GM21576 (cell line): ENCODE measurements around the gene PCDH19.
"Not testable (repeated sequence)": the region's sequence is repeated elsewhere in the genome, so short reads cannot be mapped to it uniquely, and the experiment has no call there.

Source experiments
- ATAC-seq: cut with Tn5 transposase; IDR thresholded peaks from one replicate; pipeline ENCODE4 v1.9.1; 2021; ENCODE audit warnings: mild to moderate bottlenecking, moderate library complexity; ENCODE audit not compliant: unreplicated experiment

Gene PCDH19, protein sequence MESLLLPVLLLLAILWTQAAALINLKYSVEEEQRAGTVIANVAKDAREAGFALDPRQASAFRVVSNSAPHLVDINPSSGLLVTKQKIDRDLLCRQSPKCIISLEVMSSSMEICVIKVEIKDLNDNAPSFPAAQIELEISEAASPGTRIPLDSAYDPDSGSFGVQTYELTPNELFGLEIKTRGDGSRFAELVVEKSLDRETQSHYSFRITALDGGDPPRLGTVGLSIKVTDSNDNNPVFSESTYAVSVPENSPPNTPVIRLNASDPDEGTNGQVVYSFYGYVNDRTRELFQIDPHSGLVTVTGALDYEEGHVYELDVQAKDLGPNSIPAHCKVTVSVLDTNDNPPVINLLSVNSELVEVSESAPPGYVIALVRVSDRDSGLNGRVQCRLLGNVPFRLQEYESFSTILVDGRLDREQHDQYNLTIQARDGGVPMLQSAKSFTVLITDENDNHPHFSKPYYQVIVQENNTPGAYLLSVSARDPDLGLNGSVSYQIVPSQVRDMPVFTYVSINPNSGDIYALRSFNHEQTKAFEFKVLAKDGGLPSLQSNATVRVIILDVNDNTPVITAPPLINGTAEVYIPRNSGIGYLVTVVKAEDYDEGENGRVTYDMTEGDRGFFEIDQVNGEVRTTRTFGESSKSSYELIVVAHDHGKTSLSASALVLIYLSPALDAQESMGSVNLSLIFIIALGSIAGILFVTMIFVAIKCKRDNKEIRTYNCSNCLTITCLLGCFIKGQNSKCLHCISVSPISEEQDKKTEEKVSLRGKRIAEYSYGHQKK (N-terminal part only)

DNA sequence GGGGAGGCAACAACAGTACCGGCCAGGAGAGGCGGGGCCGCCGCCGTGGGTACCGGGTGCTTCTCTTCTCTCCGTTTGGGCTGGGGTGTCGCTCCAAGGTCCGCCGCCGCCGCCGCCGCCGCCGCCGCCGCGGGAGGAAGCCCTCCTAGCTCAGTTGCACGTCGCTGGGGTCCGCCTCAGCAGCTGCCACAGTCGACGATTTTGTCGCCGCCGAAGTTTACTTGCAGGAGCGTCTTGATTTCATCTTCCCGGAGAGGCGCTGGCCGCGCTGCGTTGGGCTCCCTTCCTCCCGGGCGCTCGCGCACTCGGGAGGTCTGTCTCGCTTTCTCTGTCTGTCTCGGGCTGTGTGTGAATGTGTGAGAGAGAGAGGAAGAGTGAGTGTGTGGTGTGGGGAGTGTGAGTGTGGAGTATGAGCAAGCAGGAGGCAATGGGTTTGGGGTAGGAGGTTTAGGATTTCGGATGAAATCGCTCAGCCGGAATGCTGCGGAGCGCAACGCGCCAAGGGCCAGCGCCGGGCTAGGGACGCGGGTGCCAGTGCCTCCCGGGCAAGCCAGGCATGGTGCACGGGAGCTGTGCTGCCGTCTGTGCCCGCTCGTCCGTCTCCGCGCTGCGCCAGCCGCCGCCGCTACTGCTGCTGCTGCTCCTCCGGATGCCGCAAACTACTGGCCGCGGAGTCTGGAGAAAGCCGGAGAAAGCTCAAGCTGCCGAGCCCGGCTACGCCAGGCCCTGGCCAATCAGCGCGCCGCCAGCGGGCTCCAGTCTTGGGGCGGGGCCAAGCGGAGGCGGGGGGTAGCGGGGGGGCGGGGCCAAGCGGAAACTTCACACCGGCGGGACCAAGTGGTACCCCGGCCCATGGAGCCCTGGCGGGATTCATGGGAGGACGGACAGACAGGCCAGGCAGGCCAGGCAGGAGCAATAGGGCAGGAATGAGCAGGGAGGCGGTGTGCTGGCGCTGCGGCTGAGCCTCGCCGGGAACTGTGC lies at the start of gene PCDH19:
PCDH19 (minus strand) TSS at position 664 of the 981 bp plus-strand sequence. CDS start 1,676 bp downstream, outside the sequence.
- peak; percentile 64 for ATAC-seq

DNA sequence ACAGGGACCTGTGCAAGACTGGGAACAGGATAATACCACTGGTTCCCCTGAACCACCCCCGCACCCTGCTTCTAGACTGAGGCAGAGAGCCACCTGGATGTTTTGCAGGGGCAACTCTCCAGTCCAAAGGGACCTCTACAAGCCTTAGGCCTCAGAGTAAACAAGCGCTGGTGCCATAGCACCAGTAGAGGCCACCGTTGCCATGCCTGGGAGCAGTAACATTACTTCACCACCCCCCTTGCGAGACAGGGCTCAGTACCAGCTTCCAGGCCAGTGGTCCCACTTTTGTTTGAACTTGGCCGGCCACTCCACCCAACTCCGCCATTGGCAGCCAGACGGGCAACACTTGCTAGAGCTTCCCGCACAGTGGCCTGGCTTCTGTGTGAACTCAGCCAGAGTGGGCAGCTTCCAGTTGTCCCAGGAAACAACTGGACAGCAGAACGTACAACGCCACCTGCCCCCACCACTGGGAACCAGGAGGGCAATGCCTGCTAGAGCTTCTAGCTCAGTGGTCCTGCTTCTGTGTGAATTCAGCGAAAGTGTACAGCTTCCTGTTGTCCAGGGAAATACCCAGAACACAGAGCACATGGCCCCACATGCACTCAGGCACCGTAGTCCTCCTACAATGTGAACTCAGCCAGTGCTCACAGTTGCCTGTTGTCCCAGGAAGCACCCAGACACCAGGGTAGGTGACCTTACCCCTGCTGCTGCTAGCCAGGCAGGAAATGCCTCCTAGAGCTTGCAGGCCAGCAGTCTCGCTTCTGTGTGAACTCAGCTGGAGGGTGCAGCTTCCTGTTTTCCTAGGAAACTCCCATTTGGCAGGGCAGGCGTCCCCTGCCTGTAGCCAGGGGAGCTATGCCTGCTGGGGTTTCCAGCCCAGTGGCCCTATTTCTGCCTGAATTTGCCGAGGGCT lies 39.9 kb upstream of the PCDH19 start:
- no peak for ATAC-seq

DNA sequence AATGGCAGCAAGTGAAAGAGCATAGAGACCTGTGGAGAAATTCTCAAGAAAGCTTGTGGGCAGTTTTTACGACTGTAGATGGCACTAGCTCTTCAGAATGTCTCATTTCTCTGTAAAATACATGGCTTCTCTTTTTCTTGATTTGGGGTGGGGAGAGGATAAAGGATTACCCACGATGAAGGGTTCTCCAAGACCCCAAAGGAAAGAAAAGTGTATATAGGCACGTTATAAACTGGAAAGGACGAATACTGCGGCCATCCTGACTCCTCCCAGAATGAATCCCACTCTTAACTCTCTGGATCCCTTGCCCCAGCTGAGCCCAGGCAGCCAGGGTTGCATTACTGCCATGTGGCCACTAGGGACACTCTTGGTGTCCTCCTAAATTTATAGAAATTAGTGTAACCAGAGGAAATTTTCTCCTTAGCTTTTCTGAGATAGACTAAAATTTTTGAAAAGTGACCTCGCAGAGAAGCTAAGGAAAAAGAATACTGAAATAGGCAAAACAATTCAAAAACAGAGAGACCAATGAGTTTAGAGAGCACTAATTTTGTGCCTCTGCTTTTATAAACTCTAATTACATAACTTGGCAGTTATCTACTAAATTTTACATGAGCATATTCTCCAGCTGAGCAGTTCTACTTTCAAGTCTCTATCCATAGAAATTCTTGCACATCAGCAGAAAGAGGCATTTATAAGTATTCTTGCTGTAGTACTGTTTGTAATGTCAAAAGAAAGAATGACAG lies 37.8 kb upstream of the PCDH19 start:
- peak; percentile 70 for ATAC-seq

DNA sequence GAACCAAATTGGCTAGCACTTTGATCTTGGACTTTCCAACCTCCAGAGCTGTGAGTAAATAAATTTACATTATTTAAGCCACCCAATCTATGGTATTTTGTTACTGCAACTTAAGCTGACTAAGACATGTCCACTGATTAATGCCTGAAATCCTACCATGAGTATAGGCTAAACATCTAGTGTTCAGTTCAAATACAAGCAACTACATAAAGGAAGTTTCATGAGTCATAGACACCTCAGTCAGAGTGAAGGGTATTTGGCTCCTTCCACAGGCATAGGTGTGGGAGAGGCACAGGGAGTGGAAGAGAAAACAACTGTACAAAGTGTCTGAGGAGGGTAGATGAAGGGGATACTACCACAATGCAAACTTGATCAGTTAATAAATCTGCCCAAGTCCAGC lies 35.5 kb upstream of the PCDH19 start:
- no peak for ATAC-seq

DNA sequence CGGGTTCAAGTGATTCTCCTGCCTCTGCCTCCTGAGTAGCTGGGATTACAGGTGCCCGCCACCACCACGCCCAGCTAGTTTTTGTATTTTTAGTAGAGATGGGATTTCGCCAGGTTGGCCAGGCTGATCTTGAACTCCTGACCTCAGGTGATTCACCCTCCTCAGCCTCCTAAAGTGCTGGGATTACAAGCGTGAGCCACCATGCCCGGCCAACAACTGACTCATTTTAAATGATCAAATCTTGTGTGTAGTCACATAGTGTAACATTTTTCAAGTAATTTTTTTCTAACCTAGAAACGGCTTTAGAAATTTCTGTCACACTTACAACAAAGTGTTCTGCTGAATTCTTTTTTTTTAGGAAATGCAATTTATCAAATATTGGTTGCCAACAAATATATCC lies 31.2 kb upstream of the PCDH19 start:
- not testable (repeated sequence) for ATAC-seq

DNA sequence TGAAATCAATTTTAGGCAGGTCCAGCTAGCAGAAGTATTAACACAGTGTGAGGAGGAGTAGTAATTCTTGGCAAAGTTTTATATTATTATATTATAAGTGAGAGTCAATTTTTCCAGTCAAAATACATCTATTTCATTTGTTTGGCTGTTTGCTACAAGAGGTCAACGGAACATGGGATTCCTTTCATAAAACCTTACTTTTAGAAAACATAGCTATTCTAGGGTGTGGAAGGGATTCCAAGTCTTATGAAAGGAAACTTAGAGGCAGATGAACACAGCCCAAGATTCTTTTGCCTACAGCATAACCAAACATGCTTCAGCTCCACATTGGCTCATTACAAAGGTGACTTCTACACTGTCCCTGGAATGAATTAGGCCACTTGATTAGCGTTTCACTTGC lies 29.9 kb upstream of the PCDH19 start:
- ATAC-seq = no peak

DNA sequence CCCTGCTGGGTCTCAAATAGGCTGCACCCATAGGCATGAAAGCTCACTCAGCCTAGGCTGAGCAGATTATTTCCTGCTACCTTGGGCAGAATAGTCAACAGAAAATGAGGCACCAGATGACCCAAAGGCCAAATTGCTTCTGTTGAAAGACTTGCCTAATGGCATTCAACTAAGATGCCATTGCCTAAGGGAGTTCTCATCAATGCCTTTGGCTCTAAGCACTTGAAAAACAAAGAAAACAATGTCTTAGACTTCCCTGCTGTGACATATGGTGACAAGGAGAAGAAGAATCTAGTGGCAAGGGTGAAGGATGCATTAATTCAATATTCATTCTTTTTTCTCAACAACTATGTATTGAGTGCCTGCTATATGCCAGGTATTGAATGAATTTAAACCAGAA lies 25.7 kb upstream of the PCDH19 start:
- no peak for ATAC-seq

DNA sequence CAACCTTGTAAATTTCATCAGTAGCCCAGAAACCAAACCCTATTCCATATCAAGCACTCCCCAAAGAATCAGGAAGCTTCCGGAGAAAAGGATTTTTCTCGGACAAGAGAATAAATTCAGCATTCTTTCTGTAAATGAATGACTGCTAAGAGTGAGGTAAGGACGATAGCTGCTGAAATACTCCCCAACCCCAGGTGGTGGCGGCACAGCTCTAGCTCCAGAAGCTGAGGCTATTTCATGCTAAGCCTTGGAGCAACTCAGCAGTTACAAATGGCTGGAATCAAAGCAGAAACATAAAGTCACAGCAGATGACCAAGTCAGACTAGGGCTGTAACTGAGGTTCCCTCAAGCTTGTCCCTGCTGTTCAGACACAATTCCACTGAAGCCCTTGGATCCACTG lies 13.9 kb upstream of the PCDH19 start:
- ATAC-seq = no peak

DNA sequence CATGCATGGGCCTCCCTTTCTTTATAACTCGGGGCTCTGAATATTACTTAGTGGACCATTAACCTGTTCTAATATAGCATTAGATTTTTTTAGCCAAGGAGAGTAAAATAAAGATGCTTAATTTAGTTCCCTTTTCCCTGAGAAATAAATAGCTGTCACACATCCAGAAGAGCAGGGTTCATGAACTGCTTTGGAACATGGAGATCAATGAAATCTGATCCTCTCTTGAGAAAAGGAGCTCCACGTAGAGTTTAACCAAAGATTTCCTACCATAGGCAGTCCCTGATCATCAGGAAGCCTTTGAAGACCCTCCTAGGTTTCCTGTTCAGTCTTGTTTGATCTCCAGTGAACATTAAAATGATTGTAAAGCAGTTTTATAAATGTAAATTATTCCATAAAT lies 8.5 kb upstream of the PCDH19 start:
- no peak for ATAC-seq

DNA sequence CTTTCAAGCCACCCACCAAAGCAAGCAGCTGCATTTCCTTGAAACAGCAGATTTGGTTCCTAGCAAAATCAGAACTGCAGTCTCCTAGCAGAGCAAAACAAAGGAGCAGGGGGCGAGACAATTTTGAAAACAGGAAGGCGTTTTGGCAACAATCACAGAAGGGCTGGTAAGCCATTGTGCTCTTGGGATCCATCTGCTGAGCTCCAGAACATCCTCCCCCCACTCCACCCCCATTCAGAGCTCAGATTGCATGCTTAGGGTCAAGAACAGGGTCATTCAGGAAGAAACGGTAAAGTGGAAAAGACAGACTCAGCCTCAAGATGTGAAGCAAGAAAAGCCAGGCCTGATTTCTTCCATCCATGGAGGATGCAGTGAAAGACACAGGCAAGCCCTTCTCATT lies 7.6 kb upstream of the PCDH19 start:
- no peak for ATAC-seq

DNA sequence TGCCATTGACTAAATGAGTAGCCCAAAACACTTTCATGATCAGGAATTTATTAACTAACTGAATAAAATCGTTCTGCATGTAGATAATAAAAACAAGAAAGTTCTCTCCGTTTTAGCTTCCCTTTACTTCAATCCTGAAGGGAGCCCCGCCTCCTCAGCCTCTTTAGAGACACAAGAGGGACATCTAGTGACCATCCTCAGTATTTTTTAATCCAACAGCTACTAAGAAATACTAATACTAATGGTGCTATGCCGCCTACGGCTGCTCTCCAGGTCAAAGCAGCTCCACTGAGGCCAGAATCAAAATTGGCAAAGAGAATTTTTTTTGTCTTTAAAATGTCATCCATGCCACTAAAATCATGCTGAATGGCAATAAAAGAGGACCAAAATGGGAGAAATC lies 3.2 kb upstream of the PCDH19 start:
- peak; percentile 73 for ATAC-seq

DNA sequence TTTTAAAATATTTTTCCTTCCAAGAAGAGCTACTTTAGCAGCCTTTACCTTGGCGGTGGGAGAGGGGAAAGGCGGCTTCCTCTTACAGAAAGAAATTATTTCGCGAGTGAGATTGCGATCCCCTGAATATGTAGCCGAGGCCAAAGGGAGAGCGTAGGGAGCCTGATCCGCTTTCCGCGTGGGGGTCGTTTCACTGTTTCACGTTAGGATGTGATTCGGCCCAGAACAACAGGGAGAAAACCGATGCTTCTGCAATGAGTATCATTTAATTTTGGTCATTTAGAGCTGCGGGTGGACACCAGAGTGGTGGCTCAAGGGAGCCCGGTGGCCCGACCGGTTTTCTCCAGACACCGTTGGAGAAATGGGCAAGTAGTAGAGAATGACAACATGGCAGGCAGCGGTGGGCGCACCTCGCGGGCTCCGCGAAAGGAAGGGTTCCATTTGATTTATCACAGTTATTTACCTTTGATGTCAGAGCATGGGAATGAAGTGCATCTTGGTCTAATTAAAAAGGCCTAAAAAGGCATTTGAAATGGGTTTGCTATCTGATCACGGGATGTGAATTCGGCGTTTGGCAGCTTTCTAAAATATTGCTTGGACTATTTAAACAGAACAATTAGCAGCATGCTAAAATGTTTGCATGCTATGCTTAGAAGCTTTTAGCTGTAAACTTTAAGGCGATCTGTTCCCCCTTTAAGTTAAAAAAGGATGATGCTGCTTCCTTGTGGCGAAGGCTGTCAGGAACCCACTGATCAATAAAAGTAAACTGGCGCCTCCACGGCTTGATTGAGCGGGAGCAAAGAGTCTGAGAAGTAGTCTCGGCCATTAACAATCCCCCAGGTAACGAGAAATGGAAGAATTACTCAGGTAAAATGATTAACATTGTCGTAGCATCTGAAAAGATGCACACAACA lies 2.0 kb upstream of the PCDH19 start:
- ATAC-seq = no peak

DNA sequence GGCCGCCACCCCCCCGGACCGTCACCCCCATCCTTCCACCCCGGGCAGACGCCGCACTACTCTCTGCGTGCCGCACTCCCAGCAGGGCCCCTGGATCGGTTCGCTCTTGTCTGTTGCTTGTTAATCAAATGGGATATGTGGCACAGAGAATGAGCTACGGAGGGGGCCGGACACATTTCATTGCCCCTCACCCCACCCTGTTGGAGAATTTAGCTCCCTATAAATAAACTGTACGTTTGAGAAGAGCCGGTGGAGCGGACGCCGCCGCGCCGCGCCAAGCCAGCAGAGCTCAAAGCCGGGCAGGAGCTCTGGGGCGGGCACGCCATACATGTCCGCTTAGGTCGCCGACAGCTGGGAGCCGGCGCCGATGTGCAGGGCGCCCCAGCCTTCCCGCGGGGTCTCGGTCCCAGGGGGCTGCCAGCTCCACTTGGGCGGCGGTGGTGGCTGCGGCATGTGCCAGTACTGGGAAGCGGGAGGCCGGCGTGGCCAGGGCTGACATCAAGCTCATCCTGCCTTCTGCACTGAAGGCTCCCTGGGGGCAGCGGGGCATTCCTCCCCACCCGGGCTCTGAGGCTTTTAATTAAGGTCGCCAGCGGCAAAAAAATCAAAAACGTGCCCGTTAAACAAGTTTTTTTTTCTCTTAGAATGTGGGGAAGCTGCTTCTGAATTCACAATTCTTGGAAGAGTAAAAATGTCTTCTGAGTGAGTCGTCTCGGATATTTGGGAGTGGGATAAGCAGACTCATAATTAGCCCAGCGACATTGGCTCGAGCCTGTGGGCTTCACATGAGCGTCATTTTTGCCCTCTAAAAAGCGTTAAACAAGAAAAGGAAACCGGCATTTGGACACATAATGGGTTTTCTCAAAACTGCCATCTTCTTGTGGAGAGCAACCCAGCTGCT lies 1.1 kb upstream of the PCDH19 start:
- no peak for ATAC-seq

DNA sequence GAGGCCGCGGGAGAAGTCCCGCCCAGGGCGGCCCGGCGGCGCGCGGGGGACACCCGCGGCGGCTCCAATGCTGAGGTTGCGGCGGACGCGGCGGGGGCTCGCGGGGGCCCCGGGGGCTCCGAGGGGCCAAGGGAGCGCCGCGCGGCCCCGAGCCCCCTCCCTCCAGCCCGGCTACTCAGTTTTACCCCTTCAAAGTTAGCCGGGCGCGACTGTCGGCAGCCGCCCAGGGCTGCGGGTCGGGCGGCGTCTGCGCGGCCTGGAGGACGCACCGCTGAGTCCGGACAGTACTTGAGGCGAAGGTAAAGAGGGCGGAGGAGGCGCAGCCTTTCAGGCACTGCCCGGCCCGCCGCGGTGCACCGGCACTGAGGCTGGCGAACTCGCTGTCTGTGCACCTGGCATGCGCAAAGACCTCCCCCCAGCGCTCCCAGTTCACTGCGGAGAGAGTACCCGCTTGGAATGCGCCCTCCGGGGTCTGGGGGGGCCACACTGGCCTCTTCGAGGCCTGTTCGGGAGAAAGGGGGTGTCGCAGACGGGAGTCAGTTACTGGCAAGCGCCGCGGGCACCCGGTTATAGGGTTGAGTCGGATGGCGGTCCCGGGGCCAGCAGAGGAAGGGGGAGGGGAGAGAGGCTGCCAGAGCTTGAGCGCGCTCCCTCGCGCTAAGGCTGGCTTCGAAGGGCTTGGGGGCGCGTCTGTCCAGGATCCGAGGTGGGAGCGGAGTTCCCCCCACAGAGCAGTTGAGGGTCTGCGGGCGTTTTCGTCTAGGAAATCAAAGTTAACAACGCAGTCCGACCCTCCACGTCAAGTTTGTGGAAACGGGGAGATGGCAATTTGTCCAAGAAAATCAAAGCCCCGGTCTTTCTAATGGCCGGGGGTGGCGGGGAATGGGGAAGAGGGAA lies 1.1 kb downstream of the PCDH19 start:
- ATAC-seq = no peak

DNA sequence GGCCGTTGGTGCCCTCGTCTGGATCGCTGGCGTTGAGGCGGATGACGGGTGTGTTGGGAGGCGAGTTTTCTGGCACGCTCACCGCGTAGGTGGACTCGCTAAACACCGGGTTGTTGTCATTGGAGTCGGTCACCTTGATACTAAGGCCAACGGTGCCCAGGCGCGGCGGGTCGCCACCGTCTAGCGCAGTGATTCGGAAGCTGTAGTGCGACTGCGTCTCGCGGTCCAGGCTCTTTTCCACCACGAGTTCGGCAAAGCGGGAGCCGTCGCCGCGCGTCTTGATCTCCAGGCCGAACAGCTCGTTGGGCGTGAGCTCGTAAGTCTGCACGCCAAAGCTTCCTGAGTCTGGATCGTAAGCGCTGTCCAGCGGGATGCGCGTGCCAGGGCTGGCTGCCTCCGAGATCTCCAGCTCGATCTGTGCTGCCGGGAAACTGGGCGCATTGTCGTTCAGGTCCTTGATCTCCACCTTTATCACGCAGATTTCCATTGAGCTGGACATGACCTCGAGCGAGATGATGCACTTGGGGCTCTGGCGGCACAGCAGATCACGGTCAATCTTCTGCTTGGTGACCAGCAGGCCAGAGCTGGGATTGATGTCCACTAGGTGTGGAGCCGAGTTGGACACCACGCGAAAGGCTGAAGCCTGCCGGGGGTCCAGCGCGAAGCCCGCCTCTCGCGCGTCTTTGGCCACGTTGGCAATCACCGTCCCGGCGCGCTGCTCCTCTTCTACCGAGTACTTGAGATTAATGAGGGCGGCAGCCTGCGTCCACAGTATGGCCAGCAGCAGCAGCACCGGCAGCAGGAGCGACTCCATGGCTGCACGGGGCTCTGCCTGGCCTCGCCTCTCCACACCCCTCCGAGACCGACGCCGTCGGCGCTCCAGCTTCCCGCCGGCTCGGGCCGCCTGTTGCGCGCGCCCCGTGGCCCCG lies 2.0 kb downstream of the PCDH19 start:
- no peak for ATAC-seq
